Cardiac fibroblast (primary cell): Measurements from ENCODE around the gene SKI.

Experiments used
- DNase-seq, 2 donors: peaks; one replicate each; pipeline versions ENCODE4 v3.0.0 to v3.0.0-alpha.2; 2010; ENCODE audit warnings: low read depth in 2 of 2
- H3K4me3 ChIP-seq, 2 donors: replicated peaks in 1 of 2; 1 replicate in 1 of 2; 2 replicates in 1 of 2; pipeline ENCODE4 v1.5.1; 2011; ENCODE audit warnings: low read depth in 2 of 2, low read length in 2 of 2, mild to moderate bottlenecking in 2 of 2, moderate library complexity in 1 of 2
- TF ChIP-seq, protein P1 (sequence below): IDR thresholded peaks from one replicate; pipeline ENCODE4 v1.5.1; 2011; ENCODE audit warnings: low read depth, mild to moderate bottlenecking, low read length, inconsistent platforms

SKI gene

GRCh38 chr1:2252423-2252822 lies 24.3 kb downstream of the SKI start:
- no peak for DNase-seq
- TF ChIP-seq, protein P1, sequence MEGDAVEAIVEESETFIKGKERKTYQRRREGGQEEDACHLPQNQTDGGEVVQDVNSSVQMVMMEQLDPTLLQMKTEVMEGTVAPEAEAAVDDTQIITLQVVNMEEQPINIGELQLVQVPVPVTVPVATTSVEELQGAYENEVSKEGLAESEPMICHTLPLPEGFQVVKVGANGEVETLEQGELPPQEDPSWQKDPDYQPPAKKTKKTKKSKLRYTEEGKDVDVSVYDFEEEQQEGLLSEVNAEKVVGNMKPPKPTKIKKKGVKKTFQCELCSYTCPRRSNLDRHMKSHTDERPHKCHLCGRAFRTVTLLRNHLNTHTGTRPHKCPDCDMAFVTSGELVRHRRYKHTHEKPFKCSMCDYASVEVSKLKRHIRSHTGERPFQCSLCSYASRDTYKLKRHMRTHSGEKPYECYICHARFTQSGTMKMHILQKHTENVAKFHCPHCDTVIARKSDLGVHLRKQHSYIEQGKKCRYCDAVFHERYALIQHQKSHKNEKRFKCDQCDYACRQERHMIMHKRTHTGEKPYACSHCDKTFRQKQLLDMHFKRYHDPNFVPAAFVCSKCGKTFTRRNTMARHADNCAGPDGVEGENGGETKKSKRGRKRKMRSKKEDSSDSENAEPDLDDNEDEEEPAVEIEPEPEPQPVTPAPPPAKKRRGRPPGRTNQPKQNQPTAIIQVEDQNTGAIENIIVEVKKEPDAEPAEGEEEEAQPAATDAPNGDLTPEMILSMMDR = no peak
- H3K4me3 ChIP-seq = no peak overlapping the region

DNA sequence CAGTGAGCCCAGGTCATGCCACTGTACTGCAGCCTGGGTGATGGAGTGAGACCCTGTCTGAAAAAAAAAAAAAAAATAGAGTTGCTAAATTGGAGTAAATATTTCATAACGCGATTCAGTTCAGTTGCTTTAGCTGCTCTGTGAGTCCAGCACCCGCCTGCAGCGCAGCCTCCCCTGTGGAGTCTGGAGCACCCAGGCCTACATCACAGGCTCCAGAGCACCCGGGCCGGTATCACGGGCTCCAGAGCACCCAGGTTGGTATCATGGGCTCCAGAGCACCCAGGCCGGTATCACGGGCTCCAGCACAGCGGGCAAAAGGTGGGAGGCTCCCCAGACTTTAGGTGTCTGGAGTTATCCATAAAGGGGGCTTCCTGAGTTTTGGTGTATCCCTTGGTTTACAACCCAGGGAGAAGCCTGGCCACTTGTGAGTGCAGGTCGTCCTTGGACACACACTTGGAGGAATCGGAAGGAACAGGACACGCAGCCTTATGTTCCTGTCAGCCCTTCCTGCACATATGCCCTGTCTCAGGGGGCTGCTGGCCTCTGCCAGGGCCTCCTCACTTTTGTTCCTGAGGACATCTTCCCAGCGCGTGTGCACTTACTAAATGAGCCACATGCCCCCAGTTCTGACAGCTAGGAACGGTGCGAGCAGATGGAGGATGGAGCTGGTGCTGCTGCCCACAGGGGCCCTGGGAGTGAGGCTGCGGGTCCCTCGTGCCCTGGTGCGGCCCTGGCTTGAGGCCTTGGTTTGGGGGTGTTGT lies 25.1 kb downstream of the SKI start:
- H3K4me3 ChIP-seq = no peak overlapping the region
- TF ChIP-seq, protein P1 = no peak

DNA sequence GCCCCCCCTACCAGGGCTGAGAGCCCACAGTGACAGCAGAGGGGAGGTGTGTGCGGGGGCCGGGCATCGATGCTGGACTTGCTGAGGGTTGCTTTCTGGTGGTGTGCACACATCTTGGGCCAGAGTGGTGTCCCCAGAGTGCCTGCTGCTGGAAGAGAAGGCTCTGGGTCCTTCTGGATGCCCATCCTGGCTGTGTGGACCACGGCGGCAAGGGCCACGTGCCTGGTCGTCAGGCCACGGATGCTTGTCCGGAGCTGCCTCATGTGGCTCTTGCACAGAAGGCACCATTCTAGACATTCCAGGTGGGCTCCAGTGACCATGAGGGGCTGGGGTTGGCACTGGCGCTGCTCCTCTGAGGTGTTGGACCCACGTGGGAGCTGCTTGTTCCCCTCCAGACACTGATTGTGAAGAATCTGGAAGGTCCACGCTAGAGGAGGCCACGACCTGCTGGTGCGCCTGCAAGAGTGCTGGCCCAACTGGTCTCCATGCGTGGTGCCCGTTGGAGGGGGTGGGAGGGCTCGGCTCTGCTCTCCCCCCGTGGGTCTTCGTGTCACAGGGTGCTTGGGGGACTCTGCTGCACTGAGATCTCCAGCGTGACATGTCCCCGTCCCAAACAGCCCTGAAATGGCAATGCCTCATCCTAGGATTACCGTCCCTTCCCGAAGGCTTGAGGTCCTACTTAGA lies 25.8 kb downstream of the SKI start:
- TF ChIP-seq, protein P1 = no peak
- H3K4me3 ChIP-seq = no peak overlapping the region

More for the DNA sequence above, 25.1 kb downstream of the SKI start:
- DNase-seq = no peak

DNA sequence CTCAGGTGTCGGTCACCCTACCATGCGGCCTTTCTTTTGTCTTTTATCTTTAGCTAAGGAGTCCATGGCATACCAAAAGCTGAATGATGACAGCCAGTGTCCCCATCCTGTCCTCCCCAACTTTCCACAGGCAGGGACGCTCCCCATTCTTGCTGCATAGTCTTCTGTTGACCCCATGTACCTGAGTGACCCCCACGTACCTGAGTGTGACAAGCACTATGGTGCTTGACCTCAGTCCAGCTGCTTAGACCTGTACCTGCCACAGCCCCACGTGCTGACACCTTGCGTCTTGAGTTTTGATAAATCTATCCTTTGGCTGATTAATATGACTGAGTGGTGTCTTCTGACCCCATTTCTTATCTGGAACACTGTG lies 26.9 kb downstream of the SKI start:
- DNase-seq = no peak
- TF ChIP-seq, protein P1 = no peak
- no peak overlapping the region for H3K4me3 ChIP-seq

More for the DNA sequence above, 25.8 kb downstream of the SKI start:
- no peak for DNase-seq

- peak; percentile 73 to 90 for DNase-seq
- TF ChIP-seq, protein P1 = no peak
- H3K4me3 ChIP-seq = no peak overlapping the region
Observed at GRCh38 chr1:2255420-2256369, 27.6 kb downstream of the SKI start.

DNA sequence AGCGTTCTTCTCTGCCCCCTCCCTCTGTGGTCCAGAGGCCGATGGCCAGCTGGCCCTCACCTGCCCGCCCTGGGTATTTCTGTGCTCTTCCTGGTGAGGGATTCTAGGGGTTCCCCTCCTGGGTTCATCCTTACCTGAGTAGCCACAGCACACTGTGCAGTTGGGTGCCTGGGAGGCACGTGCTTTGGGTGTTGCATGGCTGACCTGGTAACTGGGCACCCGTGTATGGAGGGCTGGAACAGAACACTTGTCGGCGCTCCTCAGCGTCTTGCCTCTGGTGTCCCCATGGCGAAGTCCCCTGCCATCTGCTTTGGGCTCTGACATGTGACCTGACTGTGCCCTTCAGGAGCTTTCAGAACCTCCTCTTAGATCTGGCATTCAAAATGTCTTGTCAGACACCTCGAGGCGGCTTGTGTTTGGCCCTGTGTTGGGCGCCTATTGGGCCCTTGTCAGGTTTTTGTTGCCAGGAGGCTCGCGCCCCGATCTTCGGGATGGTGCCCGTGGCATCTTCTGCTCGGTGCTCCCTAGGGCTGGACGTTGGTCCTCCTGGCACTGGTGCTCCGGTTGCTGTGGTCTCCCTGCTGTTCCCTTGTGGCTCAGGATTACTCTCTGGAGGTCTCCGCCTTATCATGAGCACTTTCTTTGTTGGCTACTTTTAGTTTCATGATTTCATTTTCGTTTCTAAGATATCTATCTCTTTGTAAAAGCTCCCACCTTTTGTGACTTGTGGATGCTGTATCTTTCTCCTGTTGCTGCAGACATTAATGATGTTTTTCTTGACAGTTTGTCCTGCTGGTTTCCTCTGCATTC lies 28.5 kb downstream of the SKI start:
- DNase-seq = no peak
- TF ChIP-seq, protein P1 = no peak
- H3K4me3 ChIP-seq = no peak overlapping the region
